GM21529 (cell line): ENCODE data around the gene UBASH3A.
A peak's percentile ranks its signal among the peaks of the same experiment; 100 is the strongest.

Source experiments
- ATAC-seq: cut with Tn5 transposase; IDR thresholded peaks from one replicate; pipeline ENCODE4 v1.9.1; 2021; ENCODE audit not compliant: unreplicated experiment

Gene UBASH3A

DNA sequence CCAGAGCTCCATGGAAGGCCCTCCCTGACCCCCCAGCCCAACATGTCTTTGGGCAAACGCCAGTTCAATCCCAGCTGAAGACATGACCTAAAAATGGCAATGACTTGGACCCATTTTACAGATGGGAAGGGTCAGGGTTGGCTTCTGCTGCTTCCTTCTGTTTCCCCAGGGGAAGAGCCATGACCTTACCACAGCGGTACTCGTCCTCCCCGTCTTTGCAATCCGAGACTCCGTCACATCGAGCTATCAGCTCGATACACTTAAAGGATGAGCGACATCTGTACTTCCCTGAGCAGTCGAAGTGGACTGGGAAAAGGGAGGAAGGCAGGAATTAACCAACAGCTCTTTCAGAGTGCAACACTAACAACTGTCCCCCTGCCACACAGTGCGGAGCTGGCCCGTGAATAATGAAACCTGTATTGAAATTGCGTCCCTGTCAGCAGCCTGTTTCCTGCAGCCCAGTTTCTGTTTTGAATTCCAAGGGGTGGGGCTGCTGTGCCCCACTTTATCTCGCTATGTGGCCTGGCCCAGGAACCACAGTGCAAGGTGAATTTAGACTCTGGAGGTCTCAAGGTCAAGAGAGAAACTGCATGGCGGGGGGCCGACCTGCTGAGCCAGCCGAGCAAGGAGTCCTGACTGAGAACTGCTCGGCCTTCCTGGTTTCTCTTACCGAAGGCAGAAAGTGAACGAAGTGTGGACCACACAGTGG is 14.8 kb upstream of the UBASH3A start:
- ATAC-seq: no peak

DNA sequence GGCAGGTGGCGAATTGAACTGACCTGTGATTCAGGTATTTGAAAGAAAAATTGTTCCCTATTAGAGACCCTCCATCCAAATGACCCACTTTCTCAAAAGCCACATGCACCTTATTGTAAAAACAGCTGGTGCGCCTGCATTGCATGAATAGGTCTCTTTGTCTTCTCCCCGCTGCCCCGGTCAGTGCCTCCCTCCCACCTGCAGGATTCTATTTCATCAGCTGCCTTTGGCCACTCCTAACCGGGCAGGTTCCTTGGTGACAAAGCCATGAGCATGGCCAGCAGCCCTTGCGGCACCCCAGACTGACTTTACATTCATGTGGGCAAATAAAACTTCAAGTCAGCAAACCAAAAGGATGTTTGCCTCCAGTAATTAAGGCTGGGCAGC is 14.3 kb upstream of the UBASH3A start:
- no peak for ATAC-seq

- ATAC-seq: no peak
Measured at GRCh38 chr21:42390193-42390592, 13.5 kb upstream of the UBASH3A start.

- no peak for ATAC-seq
Measured at GRCh38 chr21:42390696-42391095, 13.0 kb upstream of the UBASH3A start.

- no peak for ATAC-seq
Measured at GRCh38 chr21:42391297-42391696, 12.4 kb upstream of the UBASH3A start.

DNA sequence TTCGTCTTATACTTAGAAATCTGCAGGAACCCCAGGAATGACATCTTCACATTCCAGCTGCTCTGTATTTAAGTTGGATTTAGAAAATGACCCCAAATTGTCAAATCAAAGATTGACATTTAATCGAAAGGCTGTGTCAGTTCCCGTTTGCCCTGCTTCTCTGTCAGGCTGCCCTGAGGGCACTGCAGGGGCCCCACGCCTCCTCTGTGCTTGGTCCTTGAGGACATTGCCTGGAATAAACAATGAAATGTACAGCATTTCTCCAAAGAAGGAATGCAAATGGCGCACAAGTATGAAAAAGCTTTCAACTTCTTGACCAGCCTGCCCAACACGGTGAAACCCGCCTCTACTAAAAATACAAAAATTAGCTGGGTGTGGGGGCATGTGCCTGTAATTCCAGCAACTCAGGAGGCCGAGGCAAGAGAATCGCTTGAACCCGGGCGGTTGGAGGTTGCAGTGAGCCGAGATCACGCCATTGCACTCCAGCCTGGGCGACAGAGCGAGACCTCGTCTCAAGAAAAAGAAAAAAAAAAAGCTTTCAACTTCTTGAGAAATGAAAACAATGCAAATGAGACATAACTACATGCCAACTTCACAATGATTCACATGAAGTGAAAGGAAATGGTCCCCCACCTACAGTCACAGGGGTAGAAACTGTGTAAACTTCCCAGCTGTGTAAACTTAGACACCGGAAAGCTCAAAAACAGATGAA is 10.8 kb upstream of the UBASH3A start:
- peak; percentile 71 for ATAC-seq

DNA sequence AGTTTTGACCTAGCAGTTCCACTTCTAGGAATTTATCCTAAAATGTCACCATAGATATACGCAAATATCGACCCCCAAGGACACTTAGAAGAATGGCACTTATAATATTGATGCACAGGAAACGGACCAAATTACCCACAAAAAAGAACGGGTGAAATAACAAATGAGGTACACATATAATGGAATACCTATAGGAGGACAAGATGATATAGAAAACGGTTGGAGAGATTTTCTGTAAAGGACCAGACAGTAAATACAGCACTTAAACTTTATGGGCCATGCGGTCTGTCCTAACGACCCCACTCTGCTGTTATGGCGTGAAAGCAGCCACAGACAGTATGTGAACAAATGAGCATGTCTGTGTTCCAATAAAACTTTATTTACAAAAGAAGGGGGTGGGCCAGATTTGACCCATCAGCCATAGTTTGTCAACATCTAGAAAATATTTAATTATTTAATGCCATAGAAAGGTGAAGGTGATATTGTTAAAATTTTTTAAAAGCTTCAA is 10.2 kb upstream of the UBASH3A start:
- no peak for ATAC-seq

- no peak for ATAC-seq
Measured at GRCh38 chr21:42395302-42395701, 8.4 kb upstream of the UBASH3A start.

DNA sequence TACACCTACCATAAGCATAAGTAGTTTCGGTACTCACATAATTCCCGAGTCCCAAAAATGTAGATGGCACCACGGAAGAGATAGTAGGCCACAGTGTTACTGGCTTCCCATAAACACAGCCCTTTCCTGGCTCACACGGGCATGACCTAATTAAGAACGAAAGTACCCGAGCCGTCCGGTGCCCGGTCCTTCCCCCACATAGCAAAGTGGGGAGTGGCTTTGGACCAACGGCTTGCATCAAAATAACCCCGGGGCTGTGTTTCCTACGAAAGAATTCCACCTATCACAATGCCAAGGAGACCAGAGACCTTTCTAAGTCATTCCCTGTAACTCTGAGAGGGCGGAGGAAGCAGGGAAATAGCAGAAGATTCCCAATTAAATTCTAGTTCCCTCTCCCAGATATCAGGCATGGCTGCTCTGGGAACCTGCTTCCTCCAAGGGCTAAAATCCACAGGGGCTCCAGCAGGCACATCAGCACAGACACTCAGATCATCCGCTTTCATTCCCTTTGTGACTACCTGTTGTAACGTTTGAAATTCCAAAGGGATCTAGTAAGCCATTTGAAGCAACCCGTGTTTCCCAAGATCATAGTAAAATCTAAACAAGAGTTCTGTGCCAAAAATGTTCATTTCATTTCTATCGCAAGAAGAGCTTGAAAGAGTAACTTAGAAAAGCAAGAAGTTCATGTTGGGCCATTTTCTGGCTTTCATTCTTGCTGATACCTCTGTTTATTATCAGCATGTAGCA is 7.6 kb upstream of the UBASH3A start, which contains the start of gene TMPRSS3:
Gene TMPRSS3, minus strand, starts transcription at position 148 of the 747 bp plus-strand sequence. CDS start 635 bp downstream, outside the sequence.
- no peak for ATAC-seq

- no peak for ATAC-seq
Measured at GRCh38 chr21:42396799-42397745, 6.6 kb upstream of the UBASH3A start.

GRCh38 chr21:42397746-42398394 is 5.8 kb upstream of the UBASH3A start:
- no peak for ATAC-seq

DNA sequence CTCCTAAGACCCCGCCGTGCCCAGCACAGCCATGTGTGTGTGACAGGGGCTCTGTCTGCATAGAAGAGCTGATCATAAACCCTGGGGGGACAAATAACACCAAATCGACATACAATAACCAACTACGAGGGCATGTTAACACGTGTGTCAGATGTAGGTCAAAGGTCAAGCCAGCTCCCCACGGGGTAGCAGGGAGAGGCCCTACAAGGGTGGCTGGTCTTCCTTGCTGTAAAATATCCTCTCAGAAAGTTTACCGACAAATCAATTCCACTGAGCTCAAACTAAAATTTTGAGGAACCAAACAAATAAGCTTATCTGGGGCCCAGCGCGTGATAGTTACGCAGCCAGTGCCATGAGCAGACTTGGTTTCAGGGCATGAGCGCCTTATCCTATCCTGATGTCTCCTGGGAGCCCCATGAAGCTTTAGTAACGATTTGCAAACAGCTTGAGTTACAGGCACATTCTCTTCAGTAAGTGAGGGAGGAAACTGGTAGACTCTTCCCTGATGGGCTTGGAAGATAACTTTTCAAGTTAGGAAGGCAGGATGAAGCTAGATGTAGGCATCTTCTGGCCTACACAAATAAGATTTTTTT is 5.2 kb upstream of the UBASH3A start:
- no peak for ATAC-seq

DNA sequence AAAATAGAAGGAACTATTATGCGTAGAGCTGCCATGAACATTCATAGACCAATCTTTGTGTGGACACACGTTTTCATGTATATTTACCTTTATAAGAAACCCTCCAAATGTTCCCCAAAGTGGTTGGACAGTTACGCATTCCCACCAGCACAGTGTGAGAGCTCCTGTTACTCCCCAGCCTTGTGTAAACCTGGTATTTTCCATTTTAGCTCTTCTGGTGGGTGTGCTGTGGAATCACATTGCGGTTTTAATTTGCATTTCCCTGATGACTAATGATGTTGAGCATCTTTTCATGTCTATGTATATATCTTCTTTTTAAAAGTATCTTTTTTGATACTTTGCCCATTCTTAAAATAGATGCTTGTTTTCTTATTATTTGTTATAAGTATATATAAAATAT is 3.2 kb upstream of the UBASH3A start:
- peak; percentile 56 for ATAC-seq

GRCh38 chr21:42401154-42401553 is 2.5 kb upstream of the UBASH3A start:
- no peak for ATAC-seq

- ATAC-seq: no peak
Measured at GRCh38 chr21:42401820-42402251, 1.9 kb upstream of the UBASH3A start.

- ATAC-seq: no peak
Measured at GRCh38 chr21:42404539-42404938, 837 bp downstream of the UBASH3A start.

DNA sequence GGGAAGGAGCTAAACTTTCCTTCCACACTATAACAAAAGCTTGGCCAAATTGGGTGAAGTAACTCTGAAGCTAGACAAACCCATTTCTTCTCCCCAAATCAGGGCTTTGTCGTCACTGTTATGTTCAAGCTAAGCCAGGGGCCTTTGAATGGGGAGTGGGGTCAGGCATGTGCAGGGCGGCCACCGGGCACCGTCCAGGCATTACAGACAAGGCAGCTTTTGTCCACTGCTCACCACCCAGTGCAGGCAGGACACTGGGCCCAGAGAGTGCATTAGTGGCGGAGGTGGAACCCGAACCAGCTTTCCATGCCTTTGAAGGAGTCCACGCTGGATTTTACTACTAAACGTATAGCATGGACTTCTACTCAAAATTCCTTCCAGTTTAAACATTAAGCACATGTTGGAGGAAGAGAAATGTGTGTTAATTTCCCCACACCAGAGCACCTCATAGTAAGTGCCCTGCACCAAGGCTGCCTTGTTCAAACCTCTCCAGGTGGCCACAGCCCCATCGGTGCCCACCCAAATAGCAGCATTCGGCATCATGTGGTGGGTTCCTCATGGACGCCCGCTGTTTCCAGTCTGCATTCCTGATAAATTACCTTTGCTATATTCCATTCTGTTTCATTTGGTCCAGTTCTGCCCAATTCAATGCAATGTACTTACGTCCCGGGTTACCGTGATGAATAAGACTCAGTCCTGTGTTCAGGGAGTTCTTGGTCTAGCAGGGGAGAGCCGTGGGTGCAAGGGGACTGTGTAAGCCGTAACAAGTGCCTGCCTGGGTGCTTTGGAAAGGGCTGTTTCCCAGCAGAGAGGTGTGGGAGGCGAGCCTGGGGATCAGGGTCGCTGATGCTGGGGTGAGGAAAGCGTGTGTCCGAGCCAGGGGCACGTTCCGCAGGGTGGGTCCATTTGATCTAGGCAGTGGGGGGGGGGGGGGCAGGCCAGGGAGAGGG is 1.6 kb downstream of the UBASH3A start:
- no peak for ATAC-seq

DNA sequence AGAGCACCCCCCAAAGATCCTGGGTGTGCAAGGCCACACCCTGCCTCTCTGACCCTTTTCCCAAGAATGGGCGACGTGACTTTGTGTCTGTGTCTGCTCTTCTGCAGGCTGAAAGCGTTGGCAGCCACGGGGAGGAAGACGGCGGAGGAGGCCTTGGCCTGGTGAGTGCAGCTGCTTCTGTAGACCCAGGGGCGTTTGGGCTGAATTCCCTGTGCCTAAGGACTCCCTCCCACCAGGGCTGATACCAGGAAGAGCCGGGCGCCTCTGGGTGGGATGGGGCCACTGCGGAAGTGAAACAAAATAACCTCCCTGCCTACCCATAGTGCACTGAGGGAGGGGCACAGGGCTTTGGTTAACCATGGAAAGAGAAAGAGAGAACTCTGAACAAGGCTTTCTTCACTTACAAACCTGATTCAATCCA is 2.5 kb downstream of the UBASH3A start:
- no peak for ATAC-seq
